SU-DHL-6 (cell line): ENCODE results near the gene TESPA1.

Experiments
- H2AFZ ChIP-seq: fragments of 200-600 bp; sonication (generic); 2 replicates; pipeline ENCODE4 v1.6.1; 2014; ENCODE audit warnings: low read depth, mild to moderate bottlenecking, moderate library complexity, mixed read lengths, antibody characterized with exemption, low read length; ENCODE audit not compliant: severe bottlenecking
- H3F3A ChIP-seq: fragments of 200-600 bp; shearing (Covaris generic); 2 replicates; pipeline ENCODE4 v1.6.0; 2016; ENCODE audit warnings: antibody characterized with exemption, mild to moderate bottlenecking; ENCODE audit not compliant: insufficient read depth
- H3K27ac ChIP-seq: fragments of 200-600 bp; sonication (generic); 2 replicates; pipeline ENCODE4 v1.5.1; 2016; ENCODE audit warnings: low read depth, mild to moderate bottlenecking, low read length, moderate library complexity, mixed read lengths
- H3K27me3 ChIP-seq: fragments of 200-600 bp; sonication (generic), shearing (Covaris generic); 2 replicates; pipeline ENCODE4 v1.6.0; 2014; ENCODE audit warnings: mild to moderate bottlenecking, low read length
- H3K36me3 ChIP-seq: fragments of 200-600 bp; sonication (generic); 2 replicates; pipeline ENCODE4 v1.6.1; 2014; ENCODE audit warnings: mild to moderate bottlenecking, low read length, mixed read lengths
- H3K4me2 ChIP-seq: fragments of 300-600, 200-600 bp; shearing (Covaris generic), sonication (generic); 2 replicates; pipeline ENCODE4 v1.6.0; 2014; ENCODE audit warnings: low read length, low read depth, mild to moderate bottlenecking; ENCODE audit not compliant: poor library complexity, severe bottlenecking
- H3K4me3 ChIP-seq: fragments of 200-600 bp; sonication (generic); 2 replicates; pipeline ENCODE4 v1.5.1; 2014; ENCODE audit warnings: antibody characterized with exemption, low read length, mild to moderate bottlenecking, mixed read lengths; ENCODE audit not compliant: insufficient read depth, poor library complexity, severe bottlenecking
- H3K79me2 ChIP-seq: fragments of 200-600 bp; sonication (generic); 2 replicates; pipeline ENCODE4 v1.6.1; 2014; ENCODE audit warnings: mild to moderate bottlenecking, low read length, moderate library complexity; ENCODE audit not compliant: insufficient read depth
- H3K9ac ChIP-seq: fragments of 200-600 bp; sonication (generic); 2 replicates; pipeline ENCODE4 v1.7.0; 2014; ENCODE audit warnings: mild to moderate bottlenecking, low read length
- H3K9me2 ChIP-seq: fragments of 200-600 bp; sonication (generic); replicated peaks from 2 replicates; pipeline ENCODE4 v1.6.1; 2014; ENCODE audit warnings: low read length; ENCODE audit not compliant: insufficient read depth
- H3K9me3 ChIP-seq: fragments of 200-600 bp; sonication (generic); 2 replicates; pipeline ENCODE4 v1.6.1; 2014; ENCODE audit warnings: low read length, mixed read lengths; ENCODE audit not compliant: insufficient read depth
- H4K20me1 ChIP-seq: fragments of 200-600 bp; sonication (generic); 2 replicates; pipeline ENCODE4 v1.6.1; 2014; ENCODE audit warnings: low read depth, mild to moderate bottlenecking, antibody characterized with exemption, low read length, moderate library complexity, mixed read lengths
- EZH2phosphoT487 ChIP-seq: fragments of 200-600 bp; sonication (generic), shearing (Covaris generic); conservative IDR thresholded peaks from 2 replicates; pipeline ENCODE4 v1.6.1; 2018; ENCODE audit warnings: mild to moderate bottlenecking, antibody characterized with exemption, low read length, moderate library complexity, mixed read lengths
- TF ChIP-seq, protein P1 (sequence below): fragments of 200-600 bp; sonication (generic); IDR thresholded peaks from one replicate; pipeline ENCODE4 v1.5.1; 2017; ENCODE audit warnings: antibody characterized with exemption, mild to moderate bottlenecking, low read length, moderate library complexity; ENCODE audit not compliant: insufficient read depth, poor library complexity, severe bottlenecking

Gene TESPA1

DNA sequence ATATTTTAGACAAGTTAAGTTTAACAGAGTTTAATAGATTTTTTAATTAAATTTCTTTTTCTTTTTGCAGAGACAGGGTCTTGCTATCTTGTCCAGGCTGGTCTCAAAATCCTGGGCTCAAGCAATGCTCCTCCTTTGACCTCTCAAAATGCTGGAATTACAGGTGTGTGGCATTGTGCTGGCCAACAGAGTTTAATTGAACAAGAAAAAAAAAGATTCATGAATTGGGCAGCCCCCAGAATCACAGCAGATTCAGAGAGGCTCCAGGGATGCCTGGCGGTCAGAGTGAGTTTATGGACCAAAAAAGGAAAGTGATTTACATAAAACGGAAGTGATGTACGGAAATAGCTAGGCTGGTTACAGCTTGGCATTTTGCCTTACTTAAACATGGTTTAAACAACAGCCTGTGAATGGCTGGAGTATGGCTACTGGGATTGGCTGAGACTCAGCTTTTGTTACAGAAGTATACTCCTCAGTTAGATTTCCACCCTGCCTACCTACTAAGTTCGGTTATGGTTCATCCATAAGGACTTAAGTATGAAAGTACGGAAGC is 14.5 kb upstream of the TESPA1 start:
- H3K9ac ChIP-seq = no peak overlapping the region
- TF ChIP-seq EZH2phosphoT487 = no peak
- TF ChIP-seq, protein P1, sequence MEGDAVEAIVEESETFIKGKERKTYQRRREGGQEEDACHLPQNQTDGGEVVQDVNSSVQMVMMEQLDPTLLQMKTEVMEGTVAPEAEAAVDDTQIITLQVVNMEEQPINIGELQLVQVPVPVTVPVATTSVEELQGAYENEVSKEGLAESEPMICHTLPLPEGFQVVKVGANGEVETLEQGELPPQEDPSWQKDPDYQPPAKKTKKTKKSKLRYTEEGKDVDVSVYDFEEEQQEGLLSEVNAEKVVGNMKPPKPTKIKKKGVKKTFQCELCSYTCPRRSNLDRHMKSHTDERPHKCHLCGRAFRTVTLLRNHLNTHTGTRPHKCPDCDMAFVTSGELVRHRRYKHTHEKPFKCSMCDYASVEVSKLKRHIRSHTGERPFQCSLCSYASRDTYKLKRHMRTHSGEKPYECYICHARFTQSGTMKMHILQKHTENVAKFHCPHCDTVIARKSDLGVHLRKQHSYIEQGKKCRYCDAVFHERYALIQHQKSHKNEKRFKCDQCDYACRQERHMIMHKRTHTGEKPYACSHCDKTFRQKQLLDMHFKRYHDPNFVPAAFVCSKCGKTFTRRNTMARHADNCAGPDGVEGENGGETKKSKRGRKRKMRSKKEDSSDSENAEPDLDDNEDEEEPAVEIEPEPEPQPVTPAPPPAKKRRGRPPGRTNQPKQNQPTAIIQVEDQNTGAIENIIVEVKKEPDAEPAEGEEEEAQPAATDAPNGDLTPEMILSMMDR = no peak

DNA sequence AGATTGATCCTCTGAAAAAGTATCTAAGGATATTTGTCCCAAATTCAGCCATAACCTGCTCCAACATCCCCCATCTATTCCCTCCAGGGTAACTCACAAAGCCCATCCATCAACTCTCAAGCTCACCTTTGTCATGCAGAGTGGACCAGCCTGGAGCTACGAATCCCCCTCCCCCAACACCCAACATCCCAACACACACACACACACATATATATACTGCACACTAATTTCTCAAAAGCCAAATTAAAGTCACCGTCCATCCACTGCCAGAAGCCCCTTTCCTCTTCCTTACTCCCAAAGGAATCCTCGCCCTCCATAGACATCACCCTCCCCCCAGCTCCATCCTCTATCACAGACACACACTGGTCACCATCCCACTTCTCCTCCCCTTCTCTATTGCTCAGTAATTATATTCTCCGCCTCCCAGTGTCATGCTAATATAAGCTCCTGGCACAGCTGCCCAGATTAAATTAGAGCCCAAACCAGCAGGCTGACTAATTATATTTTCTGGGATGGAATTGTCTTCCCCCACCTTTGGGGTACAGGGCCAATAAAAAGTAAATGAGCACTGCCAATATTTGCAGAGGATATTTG is 13.5 kb upstream of the TESPA1 start:
- TF ChIP-seq, protein P1 = no peak
- TF ChIP-seq EZH2phosphoT487 = no peak
- H4K20me1 ChIP-seq = no peaks in the 10 kb centered on the region
- H3K27me3 ChIP-seq = no peaks in the 10 kb centered on the region
- H3F3A ChIP-seq = no peaks in the 10 kb centered on the region
- no peak overlapping the region for H2AFZ ChIP-seq
- H3K9me2 ChIP-seq = no peaks in the 10 kb centered on the region
- peaks cover 4% of the 10 kb centered on the region; the same call in 1 of the 2 replicates for H3K9me3 ChIP-seq
- H3K4me3 ChIP-seq = no peak overlapping the region
- no peaks in the 10 kb centered on the region for H3K79me2 ChIP-seq
- peaks cover 9% of the 10 kb centered on the region; the same call in 1 of the 2 replicates for H3K36me3 ChIP-seq
- no peak overlapping the region for H3K9ac ChIP-seq
- H3K27ac ChIP-seq = no peak overlapping the region
- no peak overlapping the region for H3K4me2 ChIP-seq

More for the DNA sequence above, 14.5 kb upstream of the TESPA1 start:
- Histone ChIP-seq H3K4me2 (peak overlapping the region; percentile 30), H3K9me2 (no peaks in the 10 kb centered on the region), H2AFZ (no peak overlapping the region), H3K36me3 (peaks cover 9% of the 10 kb centered on the region; the same call in 1 of the 2 replicates), H3F3A (no peaks in the 10 kb centered on the region), H3K79me2 (no peaks in the 10 kb centered on the region), H4K20me1 (no peaks in the 10 kb centered on the region), H3K4me3 (no peak overlapping the region), H3K27me3 (no peaks in the 10 kb centered on the region), H3K9me3 (peaks cover 4% of the 10 kb centered on the region; the same call in 1 of the 2 replicates), H3K27ac (0 out of 2 replicates have a peak overlapping the region, but pooled peaks have one; percentile 22)

DNA sequence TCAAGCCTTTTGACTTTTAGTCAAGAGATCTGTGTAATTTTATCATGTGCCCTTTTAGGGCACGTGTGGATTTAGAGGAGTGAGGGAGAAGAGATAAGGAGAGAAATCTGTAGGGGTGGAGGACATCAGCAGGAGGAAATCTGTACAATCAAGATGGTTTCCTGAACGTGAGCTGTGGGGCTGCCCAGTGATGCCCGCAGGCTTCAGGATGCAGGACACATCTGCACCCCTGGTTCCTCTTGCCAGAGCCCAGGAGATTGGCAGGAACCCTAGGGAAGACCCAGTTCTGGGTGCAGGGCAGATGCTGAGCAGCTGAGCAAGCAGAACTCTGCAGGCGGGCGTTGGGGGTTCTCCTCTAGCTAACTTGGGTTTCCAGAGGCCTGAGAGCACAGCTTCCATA is 11.6 kb upstream of the TESPA1 start:
- H2AFZ ChIP-seq = no peak overlapping the region
- no peak overlapping the region for H3K27ac ChIP-seq
- no peak for TF ChIP-seq EZH2phosphoT487
- TF ChIP-seq, protein P1 = no peak
- no peak overlapping the region for H3K4me2 ChIP-seq
- H3F3A ChIP-seq = no peaks in the 10 kb centered on the region; the same call in 1 of the 2 replicates
- peaks cover 4% of the 10 kb centered on the region; the same call in 1 of the 2 replicates for H3K9me3 ChIP-seq
- H3K9me2 ChIP-seq = no peaks in the 10 kb centered on the region
- H3K79me2 ChIP-seq = no peaks in the 10 kb centered on the region
- H3K36me3 ChIP-seq = peaks cover 9% of the 10 kb centered on the region; the same call in 1 of the 2 replicates
- no peaks in the 10 kb centered on the region for H3K27me3 ChIP-seq
- H3K9ac ChIP-seq = no peak overlapping the region
- no peak overlapping the region for H3K4me3 ChIP-seq
- no peaks in the 10 kb centered on the region for H4K20me1 ChIP-seq
